HG03108 (cell line): ENCODE data around the gene XRCC2.
"Not testable (repeated sequence)": the region's sequence is repeated elsewhere in the genome, so short reads cannot be mapped to it uniquely, and the experiment has no call there.

Source experiments
- ATAC-seq: cut with Tn5 transposase; IDR thresholded peaks from one replicate; pipeline ENCODE4 v1.9.1; 2021; ENCODE audit warnings: moderate library complexity; ENCODE audit not compliant: unreplicated experiment

Gene XRCC2

DNA sequence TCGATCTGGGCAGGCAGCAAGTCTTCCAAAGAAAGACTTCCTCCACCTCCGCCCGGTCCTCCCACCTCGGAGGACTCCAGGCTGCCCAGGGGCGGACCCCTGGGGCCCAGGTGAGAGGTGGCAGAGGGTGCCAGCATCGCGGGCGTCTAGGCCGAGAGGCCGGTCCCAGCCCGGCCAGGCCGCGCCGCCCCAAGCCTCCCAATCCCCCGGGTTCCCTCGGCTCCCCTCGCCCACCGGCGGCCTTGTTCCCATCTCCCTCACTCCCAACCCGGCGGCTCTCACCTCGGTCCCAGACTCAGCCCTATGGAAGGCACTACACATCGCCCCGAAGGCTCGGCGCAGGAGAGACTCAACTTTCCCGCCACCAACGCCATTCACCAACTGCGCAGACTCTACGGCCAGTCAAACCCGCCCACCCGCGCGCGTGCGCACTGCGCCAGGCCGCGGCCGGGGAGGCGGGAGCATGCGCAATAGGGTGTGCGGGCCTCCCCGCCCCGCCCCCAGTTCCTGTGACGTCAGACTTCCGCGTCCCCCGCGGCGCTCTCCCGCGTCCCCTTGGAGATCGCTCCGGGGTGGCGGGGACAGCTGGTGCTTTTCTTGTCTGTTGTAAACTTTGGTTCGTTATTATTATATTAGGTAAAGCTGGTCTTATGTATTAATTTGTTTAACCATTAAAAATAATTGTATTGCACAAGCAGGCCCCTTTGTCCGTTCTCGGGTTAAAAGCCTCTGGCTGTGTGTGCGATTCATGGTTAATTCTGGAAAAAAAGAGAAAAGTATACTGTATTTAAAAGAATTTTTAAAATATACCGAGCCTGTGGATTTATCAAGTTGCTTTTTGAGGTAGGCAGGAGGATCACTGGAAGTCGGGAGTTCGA is at the start of gene XRCC2:
XRCC2 (minus strand) TSS at position 383 of the 878 bp plus-strand sequence; CDS start at position 321, 62 bp downstream.
- peak; percentile 93 for ATAC-seq

DNA sequence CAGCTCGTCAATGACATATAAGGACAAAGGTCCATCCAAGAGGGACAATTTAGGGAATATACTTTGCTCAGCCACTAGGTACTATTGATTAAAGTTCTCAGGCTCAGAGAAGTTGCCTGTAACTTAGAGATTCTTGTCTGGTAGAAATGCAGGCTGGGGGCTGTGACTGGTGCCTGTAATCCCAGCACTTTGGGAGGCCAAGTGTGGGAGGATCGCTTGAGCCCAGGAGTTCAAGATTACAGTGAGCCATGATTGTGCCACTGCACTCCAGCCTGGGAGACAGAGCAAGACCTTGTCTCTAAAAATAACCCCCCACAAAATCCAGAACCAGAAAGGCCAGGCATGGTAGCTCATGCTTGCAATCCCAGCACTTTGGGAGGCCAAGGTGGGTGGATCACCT is 47.4 kb upstream of the XRCC2 start:
- no peak for ATAC-seq

DNA sequence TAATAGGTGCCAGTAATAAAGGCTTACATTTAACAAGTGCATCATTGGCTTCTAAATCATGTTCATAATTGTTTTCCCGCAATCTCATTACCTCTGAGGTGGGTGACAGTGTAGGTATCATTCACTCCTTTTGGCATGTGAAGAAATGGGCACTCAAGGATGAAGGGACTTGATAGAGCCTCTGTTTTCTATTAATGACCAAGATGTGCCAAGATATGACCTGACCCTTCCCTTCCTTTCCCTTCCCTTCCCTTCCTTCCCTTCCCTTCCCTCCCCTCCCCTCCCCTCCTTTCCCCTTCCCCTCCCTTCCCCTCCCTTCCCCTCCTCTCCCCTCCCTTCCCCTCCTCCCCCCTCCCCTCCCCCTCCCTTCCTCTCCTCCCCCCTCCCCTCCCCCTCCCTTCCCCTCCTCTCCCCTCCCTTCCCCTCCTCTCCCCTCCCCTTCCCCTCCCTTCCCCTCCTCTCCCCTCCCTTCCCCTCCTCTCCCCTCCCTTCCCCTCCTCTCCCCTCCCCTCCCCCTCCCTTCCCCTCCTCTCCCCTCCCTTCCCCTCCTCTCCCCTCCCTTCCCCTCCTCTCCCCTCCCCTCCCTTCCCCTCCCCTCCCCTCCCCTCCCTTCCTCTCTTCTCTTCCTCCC is 36.6 kb upstream of the XRCC2 start:
- ATAC-seq: not testable (repeated sequence)

DNA sequence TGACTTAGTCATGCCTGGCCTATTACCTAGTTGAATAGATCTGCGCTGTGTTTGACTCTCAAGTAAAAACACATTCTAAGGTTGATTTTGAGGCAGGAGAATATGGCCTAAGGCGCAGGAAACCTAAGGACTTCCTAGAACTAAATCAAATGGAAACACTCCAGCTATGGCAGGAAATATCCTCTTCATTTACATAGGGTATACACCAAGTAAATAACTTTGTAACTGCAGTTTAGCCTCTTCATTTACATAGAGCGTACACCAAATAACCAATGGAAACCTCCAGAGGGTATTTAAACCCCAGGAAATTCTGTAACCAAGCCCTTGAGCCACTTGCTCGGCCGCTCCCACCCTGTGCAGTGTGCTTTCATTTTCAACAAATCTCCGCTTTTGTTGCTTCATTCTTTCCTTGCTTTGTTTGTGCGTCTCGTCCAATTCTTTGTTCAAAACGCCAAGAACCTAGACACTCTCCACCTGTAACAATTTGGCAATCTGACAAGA is 35.6 kb upstream of the XRCC2 start:
- no peak for ATAC-seq

DNA sequence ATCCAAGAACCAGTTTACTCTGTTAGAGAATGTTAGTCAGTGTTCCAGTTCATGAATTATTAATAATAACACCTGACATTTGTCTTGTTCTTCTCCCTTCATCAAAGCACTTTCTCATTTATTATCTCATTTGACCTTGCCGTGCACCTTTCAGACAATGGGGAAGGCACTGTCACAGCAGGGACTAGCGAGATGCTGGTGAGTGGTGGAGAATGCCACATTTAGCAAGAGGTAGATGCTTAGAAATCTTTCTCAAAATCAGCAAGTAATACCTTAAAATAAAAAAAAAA is 34.2 kb upstream of the XRCC2 start:
- no peak for ATAC-seq

DNA sequence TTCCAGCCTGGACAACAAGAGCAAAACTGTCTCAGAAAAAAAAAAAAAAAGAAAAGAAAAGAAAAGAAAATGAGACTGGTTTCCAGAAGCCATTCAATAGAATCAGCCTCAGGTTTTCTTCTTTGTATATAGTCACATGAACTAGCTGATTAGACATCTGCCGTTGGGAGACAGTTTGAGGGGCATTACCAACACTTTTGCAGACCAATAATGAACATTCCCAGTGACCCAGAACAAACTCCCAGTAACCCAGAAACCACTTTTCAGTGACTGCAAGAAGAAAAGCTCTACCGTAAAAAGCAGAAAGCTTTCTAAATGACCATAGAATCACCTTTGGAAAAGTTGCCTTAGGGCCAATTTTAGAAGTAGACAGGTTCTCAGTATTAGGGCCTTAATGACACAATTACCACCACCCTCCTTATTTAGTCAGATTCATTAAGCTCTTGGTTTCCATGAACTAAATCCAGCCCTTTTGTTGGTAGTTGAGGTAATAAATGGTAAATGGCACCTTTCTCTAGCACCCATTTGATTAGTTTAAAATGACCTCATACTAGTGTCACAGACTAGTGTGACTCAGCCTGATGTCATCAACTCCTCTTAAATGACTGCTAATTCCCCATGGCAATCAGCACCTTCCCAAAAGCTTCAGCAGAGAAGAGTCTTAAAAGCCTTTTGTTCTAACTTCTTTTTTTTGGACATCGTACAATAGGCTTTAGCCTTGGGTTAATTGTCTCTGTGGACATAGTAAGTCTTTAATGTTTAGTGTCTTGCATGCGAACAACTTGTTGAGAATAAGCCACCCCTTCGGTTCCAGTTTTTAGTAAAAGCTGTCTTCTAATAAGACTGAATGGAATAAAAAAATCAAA is 33.6 kb upstream of the XRCC2 start:
- ATAC-seq: no peak

DNA sequence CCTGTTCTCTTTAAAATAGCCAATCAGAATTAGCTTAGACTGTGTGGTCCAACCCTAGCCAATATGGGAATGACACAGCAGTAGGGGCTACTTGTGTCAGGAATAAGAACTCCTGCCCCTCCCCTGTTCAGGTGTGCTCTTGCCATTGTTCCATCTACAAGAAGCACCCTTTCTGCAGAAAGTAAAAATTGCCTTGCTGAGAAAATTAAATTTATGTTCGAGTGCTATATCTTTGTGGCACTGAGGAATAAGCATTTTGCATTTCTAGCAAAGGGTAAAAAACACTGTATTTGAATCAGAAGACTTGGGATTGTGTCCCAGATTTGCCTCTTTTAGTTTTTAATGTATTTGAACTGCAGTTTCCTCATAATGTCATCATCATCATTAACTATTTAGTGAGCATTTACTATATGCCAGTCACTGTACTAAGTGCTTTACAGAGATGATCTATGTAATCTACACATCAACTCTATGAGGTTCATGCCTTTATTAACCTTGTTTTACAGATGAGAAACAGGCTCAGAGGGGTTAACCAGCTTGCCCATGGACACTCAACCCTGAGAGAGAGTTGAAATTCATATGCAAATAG is 28.9 kb upstream of the XRCC2 start:
- ATAC-seq: no peak

DNA sequence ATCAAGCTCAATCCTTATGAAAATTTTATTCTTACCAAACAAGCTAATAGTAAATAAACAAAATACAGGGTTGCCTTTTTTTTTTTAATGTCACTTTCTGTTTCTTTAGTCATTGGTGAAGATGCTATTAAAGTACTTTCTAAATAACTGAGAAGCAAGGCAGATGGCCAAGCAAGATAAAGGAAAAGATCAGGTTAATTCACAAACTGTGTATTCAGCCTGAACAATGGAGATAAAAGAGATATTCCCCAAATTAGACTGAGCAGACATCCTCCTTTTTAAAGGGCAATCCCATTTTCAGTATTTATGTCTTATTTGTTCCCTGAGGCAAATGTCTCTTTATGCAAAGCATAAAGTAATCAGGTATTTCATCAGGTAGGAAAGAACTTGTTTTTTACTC is 23.1 kb upstream of the XRCC2 start:
- no peak for ATAC-seq

DNA sequence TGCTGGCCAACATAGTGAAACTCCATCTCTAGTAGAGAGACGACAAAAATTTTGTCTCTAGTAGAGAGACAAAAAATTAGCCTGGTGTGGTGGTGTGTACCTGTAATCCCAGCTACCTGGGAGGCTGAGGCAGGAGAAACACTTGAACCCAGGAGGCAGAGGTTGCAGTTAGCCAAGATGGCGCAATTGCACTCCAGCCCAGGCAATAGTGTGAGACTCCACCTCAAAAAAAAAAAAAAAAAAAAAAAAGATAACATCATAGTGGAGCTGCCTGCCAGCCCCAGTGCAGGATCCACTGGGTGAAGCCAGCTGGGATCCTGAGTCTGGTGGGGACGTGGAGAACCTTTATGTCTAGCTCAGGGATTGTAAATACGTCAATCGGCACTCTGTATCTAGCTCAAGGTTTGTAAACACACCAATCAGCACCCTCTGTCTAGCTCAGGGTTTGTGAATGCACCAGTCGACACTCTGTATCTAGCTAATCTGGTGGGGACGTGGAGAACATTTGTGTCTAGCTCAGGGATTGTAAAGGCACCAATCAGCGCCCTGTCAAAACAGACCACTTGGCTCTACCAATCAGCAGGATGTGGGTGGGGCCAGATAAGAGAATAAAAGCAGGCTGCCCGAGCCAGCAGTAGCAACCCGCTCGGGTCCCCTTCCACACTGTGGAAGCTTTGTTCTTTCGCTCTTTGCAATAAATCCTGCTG is 21.5 kb upstream of the XRCC2 start:
- ATAC-seq: not testable (repeated sequence)

DNA sequence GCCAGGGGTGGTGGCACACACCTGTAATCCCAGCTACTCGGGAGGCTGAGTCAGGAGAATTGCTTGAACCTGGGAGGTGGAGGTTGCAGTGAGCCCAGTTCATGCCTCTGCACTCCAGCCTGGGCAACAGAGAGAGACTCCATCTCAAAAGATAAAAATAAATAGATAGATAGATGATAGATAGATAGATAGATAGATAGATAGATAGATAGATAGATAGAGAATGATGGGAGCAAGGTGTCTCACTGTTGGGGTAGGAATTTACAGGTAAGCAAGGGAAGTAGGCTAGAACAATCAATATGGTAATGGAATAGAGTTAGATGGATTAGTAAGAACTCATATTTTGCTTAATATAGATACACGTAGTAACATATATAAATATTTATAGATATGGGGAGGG is 16.3 kb upstream of the XRCC2 start:
- not testable (repeated sequence) for ATAC-seq

DNA sequence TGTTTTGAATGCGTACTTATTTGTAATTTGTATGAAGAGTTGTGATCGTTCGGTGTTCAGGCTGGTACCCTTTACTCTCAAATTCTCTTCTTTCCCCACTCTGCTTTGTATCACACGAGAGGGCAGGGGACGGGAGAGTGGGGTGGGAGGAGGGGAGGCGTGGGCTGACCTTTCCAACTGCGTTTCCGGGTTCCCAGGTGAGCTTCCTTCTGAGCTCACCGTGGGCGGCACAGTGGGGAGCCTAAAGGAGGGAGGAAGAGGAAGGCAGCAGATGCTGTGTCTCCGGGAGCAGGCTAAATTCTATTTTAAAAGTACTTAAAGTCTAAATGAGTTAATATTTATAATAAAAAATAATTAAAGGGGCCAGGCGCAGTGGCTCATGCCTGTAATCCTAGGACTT is 7.4 kb upstream of the XRCC2 start:
- ATAC-seq: no peak

DNA sequence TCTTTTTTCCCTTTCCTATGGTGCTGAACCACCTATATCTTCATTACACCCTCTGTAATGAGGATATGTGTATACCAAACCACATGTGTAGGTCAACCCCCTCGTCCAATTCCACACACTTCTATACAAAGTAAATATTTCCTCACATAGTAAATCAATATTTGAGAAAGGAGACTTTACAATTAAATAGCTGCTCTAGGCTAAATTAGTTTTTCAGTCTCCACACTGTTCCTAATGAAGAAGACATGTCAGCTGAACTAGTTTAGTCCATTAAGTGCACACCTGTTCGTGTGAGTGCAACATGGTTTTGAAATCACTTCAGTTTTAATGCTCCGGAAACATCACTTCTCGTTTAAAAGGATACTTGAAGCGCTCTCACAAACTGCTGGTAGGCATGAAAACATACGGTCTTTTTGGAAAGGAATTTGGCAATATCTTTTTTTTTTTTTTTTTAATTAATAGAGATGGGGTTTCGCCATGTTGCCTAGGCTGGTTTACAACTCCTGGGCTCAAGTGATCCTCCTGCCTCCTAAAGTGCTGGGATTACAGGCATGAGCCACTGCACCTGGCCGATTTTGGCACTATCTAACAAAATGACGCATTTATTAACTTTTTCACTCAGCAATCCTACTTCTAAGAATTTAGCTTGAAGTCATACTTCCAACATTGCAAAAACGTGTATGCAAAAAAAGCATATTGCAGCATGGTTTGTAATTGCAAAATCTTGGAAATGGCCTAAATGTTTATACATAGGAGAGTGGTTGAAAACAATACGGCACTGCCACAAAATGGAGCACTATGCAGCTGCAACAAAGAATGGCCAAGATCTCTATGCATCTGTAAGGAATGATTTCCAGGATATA is 2.1 kb upstream of the XRCC2 start:
- no peak for ATAC-seq

DNA sequence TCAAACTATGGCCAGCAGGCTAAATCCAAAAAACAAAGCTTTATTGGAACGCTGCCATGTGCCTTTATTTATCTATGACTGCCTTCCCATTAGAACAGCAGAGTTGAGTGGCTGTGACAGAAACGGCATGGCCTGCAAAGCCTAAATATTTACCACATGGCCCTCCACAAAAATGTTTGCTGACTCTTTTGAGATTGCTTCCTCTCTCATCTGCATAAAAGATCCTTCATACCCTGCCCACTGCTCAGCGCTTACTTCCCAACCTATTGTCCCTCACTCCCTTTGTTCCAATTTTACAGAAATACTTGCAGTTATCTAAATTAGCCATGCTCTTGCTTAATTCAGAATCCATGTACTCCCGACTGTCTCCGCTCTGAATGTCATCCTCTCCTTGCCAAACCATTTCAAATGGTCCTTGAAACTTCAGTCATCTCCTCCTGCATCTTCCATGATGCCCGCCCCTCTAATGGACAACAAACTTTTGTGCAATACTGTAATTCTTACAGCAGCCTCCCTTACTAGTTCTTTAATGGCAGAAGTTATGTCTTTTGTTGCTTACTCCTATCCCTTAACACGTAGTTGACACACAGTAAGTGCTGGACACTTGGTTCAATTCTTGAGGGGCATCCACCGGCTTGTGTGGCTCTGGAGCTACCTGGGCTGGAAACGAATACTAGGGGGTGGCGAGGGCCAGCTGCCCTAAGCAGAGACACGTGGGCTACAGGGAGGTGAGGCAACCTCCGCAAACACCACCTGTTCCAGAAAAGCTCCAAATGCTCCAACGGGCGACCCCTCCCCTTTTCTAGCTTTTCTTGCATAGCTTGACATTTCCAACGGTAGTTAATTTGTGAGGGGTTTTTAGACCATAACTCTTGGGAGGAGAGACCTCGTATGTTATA is 832 bp downstream of the XRCC2 start:
- peak; percentile 20 for ATAC-seq

DNA sequence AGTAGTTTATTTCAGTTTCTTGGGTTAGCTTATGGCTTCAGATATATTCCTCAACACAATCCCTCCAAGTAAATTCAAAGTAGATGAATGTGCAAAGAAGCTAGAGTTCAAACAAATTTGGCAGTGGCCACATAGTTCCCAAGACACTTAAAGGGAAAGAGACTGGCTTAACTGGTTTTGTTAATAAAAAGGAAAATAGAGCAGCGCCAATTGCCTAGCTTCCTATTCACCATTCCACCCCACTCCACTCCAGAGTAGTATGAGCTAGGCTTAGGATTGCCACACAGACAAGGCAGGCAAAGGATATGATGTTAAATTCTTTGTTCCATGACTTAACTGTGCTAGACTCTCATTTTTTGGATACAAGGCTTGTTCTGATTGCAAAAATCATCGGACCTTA is 2.0 kb downstream of the XRCC2 start:
- ATAC-seq: no peak

DNA sequence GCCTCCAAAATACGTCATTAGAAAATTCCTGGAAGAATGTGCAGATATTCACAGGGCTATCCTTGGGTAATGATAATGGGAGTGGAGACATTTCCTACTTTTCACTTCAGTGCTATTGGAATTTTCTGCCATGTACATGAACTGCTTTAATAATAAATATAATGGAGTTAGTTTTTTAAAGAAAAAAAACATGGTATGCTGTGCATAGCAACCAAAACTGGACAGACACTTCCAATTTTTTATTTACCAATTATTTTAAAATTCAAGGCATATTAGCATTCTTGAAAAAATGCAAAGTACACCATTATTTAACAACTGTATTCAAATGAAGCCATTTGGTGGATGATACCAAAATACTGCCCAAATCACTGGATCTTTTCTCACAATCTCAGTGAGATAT is 3.3 kb downstream of the XRCC2 start:
- no peak for ATAC-seq

DNA sequence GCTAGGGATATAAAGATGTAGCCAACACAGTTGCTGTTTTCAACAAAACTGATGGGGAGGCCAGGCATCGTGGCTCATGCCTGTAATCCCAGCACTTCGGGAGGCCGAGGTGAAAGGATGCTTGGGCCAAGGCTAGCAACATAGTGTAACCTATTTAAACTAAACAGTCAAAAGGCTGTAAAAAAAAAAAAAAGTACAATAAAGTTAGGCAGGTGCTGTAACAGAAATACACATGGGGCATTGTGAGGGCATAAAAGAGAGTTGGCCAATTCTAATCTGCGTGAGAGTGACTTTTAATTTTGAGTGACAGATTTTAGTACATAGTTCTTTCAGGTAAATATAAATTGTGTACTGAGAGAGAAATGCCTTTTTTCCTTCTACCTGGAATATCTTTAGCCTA is 6.2 kb downstream of the XRCC2 start:
- no peak for ATAC-seq

DNA sequence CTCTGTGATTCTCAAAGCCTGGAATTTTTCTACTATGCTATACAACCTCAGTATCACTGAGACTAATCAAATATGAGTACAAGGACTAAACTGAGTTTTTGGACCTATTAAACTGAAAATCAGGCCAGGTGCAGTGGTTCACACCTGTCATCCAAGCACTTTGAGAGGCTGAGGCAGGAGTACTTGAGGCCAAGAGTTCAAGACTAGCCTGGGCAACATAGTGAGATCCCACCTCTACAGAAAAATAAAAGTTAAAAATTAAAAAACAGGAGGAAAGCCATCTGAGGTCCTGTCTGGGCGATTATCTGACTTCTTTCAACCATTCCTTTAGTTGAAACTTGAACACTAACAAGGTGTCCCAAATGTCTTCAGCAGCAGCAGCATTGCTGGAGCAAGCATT is 7.0 kb downstream of the XRCC2 start:
- ATAC-seq: no peak

DNA sequence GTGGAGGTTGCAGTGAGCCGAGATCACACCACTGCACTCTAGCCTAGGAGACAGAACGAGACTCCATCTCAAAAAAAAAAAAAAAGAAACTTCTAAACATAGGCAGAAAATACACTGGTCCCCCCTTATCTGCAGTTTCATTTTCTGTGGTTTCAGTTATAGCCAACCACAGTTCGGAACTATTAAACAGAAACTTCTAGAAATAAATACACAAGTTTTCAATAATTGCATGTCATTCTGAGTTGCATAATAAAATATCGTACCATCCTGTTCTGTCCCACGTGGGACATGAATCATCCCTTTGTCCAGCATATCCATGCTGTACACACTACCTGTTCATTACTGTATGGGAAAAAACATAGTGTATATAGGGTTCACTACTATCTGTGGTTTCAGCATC is 8.0 kb downstream of the XRCC2 start:
- no peak for ATAC-seq

DNA sequence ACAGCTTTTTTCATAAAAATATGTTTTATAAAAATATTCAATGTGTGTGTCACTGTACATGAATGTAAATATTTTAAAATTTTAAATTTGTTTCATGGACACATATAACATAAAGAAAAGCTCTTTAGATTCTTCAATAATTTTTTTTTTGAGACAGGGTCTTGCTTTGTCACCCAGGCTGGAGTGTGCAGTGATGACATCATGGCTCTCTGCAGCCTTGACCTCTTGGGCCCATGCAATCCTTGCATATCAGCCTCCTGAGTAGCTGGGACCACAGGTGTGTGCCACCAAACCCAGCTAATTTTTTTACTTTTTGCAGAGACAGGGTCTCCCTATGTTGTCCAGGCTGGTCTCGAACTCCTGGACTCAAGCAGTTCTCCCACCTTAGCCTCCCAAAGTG is 9.9 kb downstream of the XRCC2 start:
- no peak for ATAC-seq
